ENCODE data around the gene NEURL1.
A peak's percentile ranks its signal among the peaks of the same experiment; 100 is the strongest.

NEURL1 gene

GRCh38 chr10:103549349-103549685 lies 55.8 kb downstream of the NEURL1 start:
- DNase-seq = no peak

- DNase-seq = no peak
These were observed 56.7 kb downstream of the NEURL1 start for GRCh38 chr10:103550229-103550628.

GRCh38 chr10:103551619-103552602 lies 58.4 kb downstream of the NEURL1 start:
- DNase-seq = no peak

- DNase-seq = no peak
These were observed 59.6 kb downstream of the NEURL1 start for GRCh38 chr10:103552856-103553742.

- no peak for DNase-seq
These were observed 60.4 kb downstream of the NEURL1 start for GRCh38 chr10:103553743-103554487.

GRCh38 chr10:103554488-103555324 lies 61.2 kb downstream of the NEURL1 start:
- peak; percentile 60 for DNase-seq

- no peak for DNase-seq
These were observed 61.8 kb downstream of the NEURL1 start for GRCh38 chr10:103555325-103555649.

- DNase-seq = no peak
These were observed 62.2 kb downstream of the NEURL1 start for GRCh38 chr10:103555712-103556111.

GRCh38 chr10:103556383-103557007 lies 63.0 kb downstream of the NEURL1 start:
- no peak for DNase-seq

GRCh38 chr10:103557455-103557854 lies 64.0 kb downstream of the NEURL1 start:
- no peak for DNase-seq

GRCh38 chr10:103558911-103559310 lies 65.4 kb downstream of the NEURL1 start:
- no peak for DNase-seq

- DNase-seq = no peak
These were observed 66.3 kb downstream of the NEURL1 start for GRCh38 chr10:103559776-103560175.

- DNase-seq = peak; percentile 28
These were observed 67.4 kb downstream of the NEURL1 start for GRCh38 chr10:103560886-103561285.

- DNase-seq = no peak
These were observed 68.9 kb downstream of the NEURL1 start for GRCh38 chr10:103562383-103562782.

- no peak for DNase-seq
These were observed 70.0 kb downstream of the NEURL1 start for GRCh38 chr10:103563231-103564115.

GRCh38 chr10:103564116-103564501 lies 70.6 kb downstream of the NEURL1 start:
- DNase-seq = no peak

GRCh38 chr10:103564776-103565520 lies 71.4 kb downstream of the NEURL1 start:
- DNase-seq = no peak

- DNase-seq = no peak
These were observed 73.0 kb downstream of the NEURL1 start for GRCh38 chr10:103566536-103566935.

GRCh38 chr10:103568505-103568904 lies 75.0 kb downstream of the NEURL1 start:
- DNase-seq = no peak

- no peak for DNase-seq
These were observed 76.4 kb downstream of the NEURL1 start for GRCh38 chr10:103569896-103570295.

All from NCI-H1092 treated with DMSO at 0.1 percent for 48 hours (cell line).